ENCODE measurements around the gene CENPX.

Gene CENPX

GRCh38 chr17:82005701-82006348, 16.9 kb downstream of the CENPX start:
- no peak overlapping the region for H3K9ac ChIP-seq (ENCODE audit: insufficient read length)
- H3K9me3 ChIP-seq (ENCODE audit: low read depth, low read length): no peaks in the 10 kb centered on the region
- no peak for DNase-seq (ENCODE audit: low read depth, low spot score)
- no peak overlapping the region for H3K4me3 ChIP-seq
- TF ChIP-seq POLR2AphosphoS5 (IDR thresholded peaks at IDR 0.05; ENCODE audit: borderline replicate concordance, low read depth, low read length) (no peak), FOXP2 (optimal IDR thresholded peaks at IDR 0.05; ENCODE audit: control extremely low read depth, extremely low read length, insufficient read depth) (no peak)
- no peak overlapping the region for H3K27ac ChIP-seq
- H3K36me3 ChIP-seq (ENCODE audit: insufficient read depth, low read length): no peaks in the 10 kb centered on the region

- Histone ChIP-seq H3K4me3 (no peak overlapping the region), H3K27ac (no peak overlapping the region), H3K36me3 (ENCODE audit: insufficient read depth, low read length) (no peaks in the 10 kb centered on the region), H3K9me3 (ENCODE audit: low read depth, low read length) (no peaks in the 10 kb centered on the region), H3K9ac (ENCODE audit: insufficient read length) (no peak overlapping the region)
- TF ChIP-seq FOXP2 (optimal IDR thresholded peaks at IDR 0.05; ENCODE audit: control extremely low read depth, extremely low read length, insufficient read depth): no peak
- no peak for DNase-seq (ENCODE audit: low read depth, low spot score)
Measured at GRCh38 chr17:82004517-82005455, 17.9 kb downstream of the CENPX start.

DNA sequence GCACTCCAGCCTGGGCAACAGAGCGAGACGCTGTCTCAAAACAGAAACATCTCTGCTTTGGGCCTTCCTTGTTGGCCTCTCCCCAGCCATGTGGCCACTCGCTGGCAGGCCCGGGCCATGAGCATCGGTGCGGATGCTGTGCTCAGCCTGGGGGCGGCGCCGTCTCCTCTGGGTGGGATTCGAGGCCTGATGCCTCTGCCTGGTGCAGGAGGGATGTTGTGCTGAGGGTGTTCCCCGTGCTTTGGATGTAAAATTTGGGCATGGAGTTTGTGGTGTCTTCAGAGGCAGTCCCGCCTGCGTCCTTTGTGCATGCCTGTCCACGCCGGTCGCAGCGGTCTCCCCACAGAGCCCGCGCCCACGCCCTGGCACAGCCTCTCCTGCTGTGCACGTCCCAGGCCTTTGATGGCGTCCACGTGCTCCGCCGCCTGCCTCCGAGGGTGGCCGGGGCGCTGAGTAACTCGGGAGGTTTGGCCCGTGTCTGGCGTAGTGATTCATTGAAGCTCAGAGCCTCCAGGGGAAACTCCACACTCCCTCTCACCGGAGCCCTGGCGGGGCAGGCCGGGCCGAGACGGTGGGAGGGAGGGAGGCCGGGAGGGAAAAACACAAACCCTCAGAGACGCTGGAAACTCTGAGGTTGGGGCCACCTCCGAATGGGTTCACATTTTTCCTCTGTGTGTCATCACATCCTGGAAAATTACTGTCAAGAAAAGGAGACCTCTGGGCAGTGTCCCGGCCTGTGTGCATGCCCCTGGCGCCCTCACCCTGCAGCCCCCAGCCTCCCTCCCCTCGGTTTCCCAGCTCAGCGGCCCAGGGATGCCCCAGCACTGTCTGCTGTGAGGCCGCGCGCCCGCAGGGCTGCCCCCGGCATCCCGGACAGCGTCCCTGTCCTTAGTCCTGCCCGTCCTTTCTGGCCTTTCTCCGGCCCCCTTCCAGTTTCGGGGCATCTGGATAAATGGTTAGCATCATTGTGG, 19.0 kb downstream of the CENPX start:
- Histone ChIP-seq H3K9ac (ENCODE audit: insufficient read length) (no peak overlapping the region), H3K27ac (no peak overlapping the region), H3K9me3 (ENCODE audit: low read depth, low read length) (no peaks in the 10 kb centered on the region), H3K36me3 (ENCODE audit: insufficient read depth, low read length) (no peaks in the 10 kb centered on the region), H3K4me3 (no peak overlapping the region)
- no peak for DNase-seq (ENCODE audit: low read depth, low spot score)
- TF ChIP-seq FOXP2 (optimal IDR thresholded peaks at IDR 0.05; ENCODE audit: control extremely low read depth, extremely low read length, insufficient read depth): no peak
- TF ChIP-seq POLR2AphosphoS5 (IDR thresholded peaks at IDR 0.05; ENCODE audit: borderline replicate concordance, low read depth, low read length): no peak
- no peak for TF ChIP-seq EZH2 (IDR thresholded peaks at IDR 0.05)

- no peak for TF ChIP-seq EZH2 (IDR thresholded peaks at IDR 0.05)
- TF ChIP-seq POLR2AphosphoS5 (IDR thresholded peaks at IDR 0.05; ENCODE audit: borderline replicate concordance, low read depth, low read length): no peak
- no peak for TF ChIP-seq FOXP2 (optimal IDR thresholded peaks at IDR 0.05; ENCODE audit: control extremely low read depth, extremely low read length, insufficient read depth)
- no peak overlapping the region for H3K4me3 ChIP-seq
- H3K9ac ChIP-seq (ENCODE audit: insufficient read length): no peak overlapping the region
- no peak overlapping the region for H3K27ac ChIP-seq
- DNase-seq (ENCODE audit: low read depth, low spot score): no peak
- no peaks in the 10 kb centered on the region for H3K9me3 ChIP-seq (ENCODE audit: low read depth, low read length)
- no peaks in the 10 kb centered on the region for H3K36me3 ChIP-seq (ENCODE audit: insufficient read depth, low read length)
Measured at GRCh38 chr17:82001571-82002056, 21.1 kb downstream of the CENPX start.

DNA sequence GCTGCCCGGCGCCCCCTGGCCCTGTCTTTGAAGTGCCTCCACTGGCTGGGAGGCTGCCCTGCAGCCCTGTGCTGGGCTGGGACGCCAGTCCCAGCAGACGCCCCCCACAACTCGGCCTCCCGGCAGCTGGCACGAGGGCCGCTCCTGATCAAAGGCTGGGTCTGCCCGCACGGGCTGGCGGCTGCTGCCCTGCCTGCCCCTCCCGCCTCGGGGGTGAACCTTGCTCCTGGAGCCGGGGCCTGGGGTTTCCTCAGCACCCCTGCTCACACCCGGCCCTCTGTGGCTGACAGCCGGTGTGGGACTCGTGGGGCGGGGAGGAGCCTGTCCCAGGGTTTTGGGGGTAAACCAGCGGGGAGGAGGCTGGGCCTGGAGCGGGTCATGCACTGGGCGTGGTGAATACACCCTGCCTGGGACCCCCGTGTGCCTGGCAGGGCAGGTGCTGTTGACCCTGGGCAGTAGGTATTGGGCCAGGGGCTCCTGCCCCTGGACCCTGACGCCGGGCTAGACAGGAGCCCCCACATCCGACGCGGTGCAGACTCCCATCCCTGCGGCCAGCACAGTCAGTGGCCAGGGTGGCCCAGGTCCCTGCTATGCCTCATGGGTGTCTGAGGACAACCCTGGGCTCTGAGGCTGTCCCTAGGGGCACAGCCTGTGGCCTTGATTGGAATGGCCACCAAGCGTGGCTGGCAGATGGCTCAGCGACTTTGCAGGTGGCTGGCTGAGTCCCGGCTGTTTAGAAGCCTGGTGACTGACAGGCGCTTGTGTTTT, 21.7 kb downstream of the CENPX start:
- Histone ChIP-seq H3K4me3 (no peak overlapping the region), H3K9ac (ENCODE audit: insufficient read length) (no peak overlapping the region), H3K9me3 (ENCODE audit: low read depth, low read length) (no peaks in the 10 kb centered on the region), H3K27ac (no peak overlapping the region), H3K36me3 (ENCODE audit: insufficient read depth, low read length) (no peaks in the 10 kb centered on the region)
- DNase-seq (ENCODE audit: low read depth, low spot score): no peak
- no peak for TF ChIP-seq POLR2AphosphoS5 (IDR thresholded peaks at IDR 0.05; ENCODE audit: borderline replicate concordance, low read depth, low read length)
- no peak for TF ChIP-seq FOXP2 (optimal IDR thresholded peaks at IDR 0.05; ENCODE audit: control extremely low read depth, extremely low read length, insufficient read depth)
- no peak for TF ChIP-seq EZH2 (IDR thresholded peaks at IDR 0.05)

- no peak for DNase-seq (ENCODE audit: low read depth, low spot score)
- no peak overlapping the region for H3K27ac ChIP-seq
- H3K9ac ChIP-seq (ENCODE audit: insufficient read length): no peak overlapping the region
- TF ChIP-seq FOXP2 (optimal IDR thresholded peaks at IDR 0.05; ENCODE audit: control extremely low read depth, extremely low read length, insufficient read depth): no peak
- no peak for TF ChIP-seq EZH2 (IDR thresholded peaks at IDR 0.05)
- no peak for TF ChIP-seq POLR2AphosphoS5 (IDR thresholded peaks at IDR 0.05; ENCODE audit: borderline replicate concordance, low read depth, low read length)
- no peak overlapping the region for H3K4me3 ChIP-seq
- H3K36me3 ChIP-seq (ENCODE audit: insufficient read depth, low read length): no peaks in the 10 kb centered on the region
- no peaks in the 10 kb centered on the region for H3K9me3 ChIP-seq (ENCODE audit: low read depth, low read length)
Measured at GRCh38 chr17:81999976-82000802, 22.5 kb downstream of the CENPX start.

GRCh38 chr17:81999587-81999975, 23.1 kb downstream of the CENPX start:
- H3K36me3 ChIP-seq (ENCODE audit: insufficient read depth, low read length): no peaks in the 10 kb centered on the region
- no peak overlapping the region for H3K9ac ChIP-seq (ENCODE audit: insufficient read length)
- DNase-seq (ENCODE audit: low read depth, low spot score): no peak
- H3K9me3 ChIP-seq (ENCODE audit: low read depth, low read length): no peaks in the 10 kb centered on the region
- no peak overlapping the region for H3K4me3 ChIP-seq
- TF ChIP-seq EZH2 (IDR thresholded peaks at IDR 0.05): no peak
- no peak for TF ChIP-seq FOXP2 (optimal IDR thresholded peaks at IDR 0.05; ENCODE audit: control extremely low read depth, extremely low read length, insufficient read depth)
- no peak for TF ChIP-seq POLR2AphosphoS5 (IDR thresholded peaks at IDR 0.05; ENCODE audit: borderline replicate concordance, low read depth, low read length)
- H3K27ac ChIP-seq: no peak overlapping the region
